ENCODE data around the gene RASD1.
A peak's percentile ranks its signal among the peaks of the same experiment; 100 is the strongest.
"Not testable (repeated sequence)": the region's sequence is repeated elsewhere in the genome, so short reads cannot be mapped to it uniquely, and the experiment has no call there.

The RASD1 gene

GRCh38 chr17:17467720-17468119 is 28.5 kb downstream of the RASD1 start:
- DNase-seq, result no peak

GRCh38 chr17:17467016-17467415 is 29.2 kb downstream of the RASD1 start:
- DNase-seq, result no peak

GRCh38 chr17:17466511-17466910 is 29.7 kb downstream of the RASD1 start:
- DNase-seq, result peak; percentile 43

- not testable (repeated sequence) for DNase-seq
These were observed 30.3 kb downstream of the RASD1 start for GRCh38 chr17:17465878-17466277.

GRCh38 chr17:17463821-17464220 is 32.4 kb downstream of the RASD1 start:
- no peak for DNase-seq

- DNase-seq, result peak; percentile 41
These were observed 34.0 kb downstream of the RASD1 start for GRCh38 chr17:17462048-17462824.

GRCh38 chr17:17460038-17460437 is 36.2 kb downstream of the RASD1 start:
- no peak for DNase-seq

- DNase-seq, result no peak
These were observed 38.5 kb downstream of the RASD1 start for GRCh38 chr17:17457680-17458079.

GRCh38 chr17:17456251-17456650 is 39.9 kb downstream of the RASD1 start:
- DNase-seq, result no peak

GRCh38 chr17:17455173-17455572 is 41.0 kb downstream of the RASD1 start:
- DNase-seq, result no peak

GRCh38 chr17:17454700-17455099 is 41.5 kb downstream of the RASD1 start:
- peak; percentile 21 for DNase-seq

GRCh38 chr17:17454276-17454675 is 41.9 kb downstream of the RASD1 start:
- DNase-seq, result no peak

GRCh38 chr17:17453088-17453487 is 43.1 kb downstream of the RASD1 start:
- no peak for DNase-seq

- no peak for DNase-seq
These were observed 47.5 kb downstream of the RASD1 start for GRCh38 chr17:17448723-17449122.

GRCh38 chr17:17448076-17448475 is 48.1 kb downstream of the RASD1 start:
- DNase-seq, result no peak

- no peak for DNase-seq
These were observed 48.9 kb downstream of the RASD1 start for GRCh38 chr17:17447264-17447663.

GRCh38 chr17:17446666-17447155 is 49.5 kb downstream of the RASD1 start:
- no peak for DNase-seq

- peak; percentile 60 for DNase-seq
These were observed 50.1 kb downstream of the RASD1 start for GRCh38 chr17:17445925-17446665.

GRCh38 chr17:17445296-17445924 is 50.8 kb downstream of the RASD1 start:
- no peak for DNase-seq

Data from NCI-H146 (cell line).